DOHH2 (cell line): Measurements from ENCODE around the gene PLCD1.
A peak's percentile ranks its signal among the peaks of the same experiment; 100 is the strongest.

Experiments
- H3F3A ChIP-seq: fragments of 200-600 bp; sonication (generic), shearing (Covaris generic); 2 replicates; pipeline ENCODE4 v1.6.0; 2016; ENCODE audit warnings: antibody characterized with exemption, mild to moderate bottlenecking; ENCODE audit not compliant: control insufficient read depth, insufficient read depth
- H3K27ac ChIP-seq: fragments of 200-600 bp; sonication (generic); 2 replicates; pipeline ENCODE4 v1.5.1; 2014; ENCODE audit warnings: low read depth, mild to moderate bottlenecking, low read length, moderate library complexity
- H3K27me3 ChIP-seq: fragments of 200-600 bp; sonication (generic); 2 replicates; pipeline ENCODE4 v1.6.1; 2014; ENCODE audit warnings: mild to moderate bottlenecking, low read length, mixed read lengths; ENCODE audit not compliant: control insufficient read depth
- H3K36me3 ChIP-seq: fragments of 200-600 bp; sonication (generic); 2 replicates; pipeline ENCODE4 v1.6.1; 2014; ENCODE audit warnings: mild to moderate bottlenecking, low read length, moderate library complexity, mixed read lengths; ENCODE audit not compliant: control insufficient read depth
- H3K4me1 ChIP-seq: fragments of 200-600 bp; sonication (generic); 2 replicates; pipeline ENCODE4 v1.6.1; 2014; ENCODE audit warnings: mild to moderate bottlenecking, low read length, mixed read lengths; ENCODE audit not compliant: control insufficient read depth
- H3K4me2 ChIP-seq: fragments of 200-600 bp; sonication (generic); 2 replicates; pipeline ENCODE4 v1.6.0; 2014; ENCODE audit warnings: mild to moderate bottlenecking, low read length, moderate library complexity
- H3K4me3 ChIP-seq: fragments of 200-600 bp; sonication (generic); 2 replicates; pipeline ENCODE4 v1.5.1; 2014; ENCODE audit warnings: mild to moderate bottlenecking, low read length, mixed read lengths
- H3K79me2 ChIP-seq: fragments of 200-600 bp; sonication (generic); 2 replicates; pipeline ENCODE4 v1.6.1; 2014; ENCODE audit warnings: mild to moderate bottlenecking, low read length, mixed read lengths; ENCODE audit not compliant: control insufficient read depth
- H3K9me2 ChIP-seq: fragments of 200-600 bp; sonication (generic); replicated peaks from 2 replicates; pipeline ENCODE4 v1.6.1; 2014; ENCODE audit warnings: mild to moderate bottlenecking, low read length, mixed read lengths; ENCODE audit not compliant: control insufficient read depth
- H3K9me3 ChIP-seq: fragments of 200-600 bp; sonication (generic); 2 replicates; pipeline ENCODE4 v1.6.1; 2014; ENCODE audit warnings: antibody characterized with exemption, low read length, mixed read lengths; ENCODE audit not compliant: control insufficient read depth, insufficient read depth
- H4K20me1 ChIP-seq: fragments of 200-600 bp; sonication (generic); 2 replicates; pipeline ENCODE4 v1.6.0; 2014; ENCODE audit warnings: low read depth, mild to moderate bottlenecking, antibody characterized with exemption, low read length, moderate library complexity; ENCODE audit not compliant: control insufficient read depth, insufficient read depth
- EZH2phosphoT487 ChIP-seq: fragments of 200-600 bp; sonication (generic); IDR thresholded peaks from 2 replicates; pipeline ENCODE4 v1.6.1; 2017; ENCODE audit warnings: borderline replicate concordance, mild to moderate bottlenecking, antibody characterized with exemption, low read length, moderate library complexity, mixed read lengths
- TF ChIP-seq, protein P1 (sequence below): fragments of 200-600 bp; sonication (generic); IDR thresholded peaks from one replicate; pipeline ENCODE4 v1.5.1; 2014; ENCODE audit warnings: antibody characterized with exemption, mild to moderate bottlenecking, low read depth, low read length; ENCODE audit not compliant: poor library complexity, severe bottlenecking

The PLCD1 gene

GRCh38 chr3:37967260-37967881 lies 62.1 kb downstream of the PLCD1 start:
- H3K27me3 ChIP-seq = peaks cover 19% of the 10 kb centered on the region
- no peaks in the 10 kb centered on the region for H3K79me2 ChIP-seq
- no peaks in the 10 kb centered on the region for H3K4me1 ChIP-seq
- H3K9me2 ChIP-seq = no peaks in the 10 kb centered on the region
- no peak overlapping the region for H3K4me2 ChIP-seq
- H3K36me3 ChIP-seq = no peaks in the 10 kb centered on the region
- no peak overlapping the region for H3K27ac ChIP-seq
- no peaks in the 10 kb centered on the region for H3F3A ChIP-seq
- H3K9me3 ChIP-seq = no peaks in the 10 kb centered on the region
- H3K4me3 ChIP-seq = no peak overlapping the region
- no peaks in the 10 kb centered on the region for H4K20me1 ChIP-seq
- no peak for TF ChIP-seq EZH2phosphoT487
- TF ChIP-seq, protein P1, sequence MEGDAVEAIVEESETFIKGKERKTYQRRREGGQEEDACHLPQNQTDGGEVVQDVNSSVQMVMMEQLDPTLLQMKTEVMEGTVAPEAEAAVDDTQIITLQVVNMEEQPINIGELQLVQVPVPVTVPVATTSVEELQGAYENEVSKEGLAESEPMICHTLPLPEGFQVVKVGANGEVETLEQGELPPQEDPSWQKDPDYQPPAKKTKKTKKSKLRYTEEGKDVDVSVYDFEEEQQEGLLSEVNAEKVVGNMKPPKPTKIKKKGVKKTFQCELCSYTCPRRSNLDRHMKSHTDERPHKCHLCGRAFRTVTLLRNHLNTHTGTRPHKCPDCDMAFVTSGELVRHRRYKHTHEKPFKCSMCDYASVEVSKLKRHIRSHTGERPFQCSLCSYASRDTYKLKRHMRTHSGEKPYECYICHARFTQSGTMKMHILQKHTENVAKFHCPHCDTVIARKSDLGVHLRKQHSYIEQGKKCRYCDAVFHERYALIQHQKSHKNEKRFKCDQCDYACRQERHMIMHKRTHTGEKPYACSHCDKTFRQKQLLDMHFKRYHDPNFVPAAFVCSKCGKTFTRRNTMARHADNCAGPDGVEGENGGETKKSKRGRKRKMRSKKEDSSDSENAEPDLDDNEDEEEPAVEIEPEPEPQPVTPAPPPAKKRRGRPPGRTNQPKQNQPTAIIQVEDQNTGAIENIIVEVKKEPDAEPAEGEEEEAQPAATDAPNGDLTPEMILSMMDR = peak; percentile 90

GRCh38 chr3:37964716-37965115 lies 64.7 kb downstream of the PLCD1 start:
- Histone ChIP-seq H3K4me3 (no peak overlapping the region), H3K27me3 (peaks cover 19% of the 10 kb centered on the region), H3K27ac (no peak overlapping the region), H3F3A (no peaks in the 10 kb centered on the region), H3K79me2 (no peaks in the 10 kb centered on the region), H3K36me3 (no peaks in the 10 kb centered on the region), H3K9me2 (no peaks in the 10 kb centered on the region), H3K4me1 (no peaks in the 10 kb centered on the region), H3K9me3 (no peaks in the 10 kb centered on the region), H3K4me2 (no peak overlapping the region), H4K20me1 (no peaks in the 10 kb centered on the region)
- TF ChIP-seq EZH2phosphoT487 = no peak
- TF ChIP-seq, protein P1 = no peak

GRCh38 chr3:37964146-37964545 lies 65.3 kb downstream of the PLCD1 start:
- Histone ChIP-seq H3K27ac (no peak overlapping the region), H3K4me3 (no peak overlapping the region), H4K20me1 (no peaks in the 10 kb centered on the region), H3K36me3 (no peaks in the 10 kb centered on the region), H3F3A (no peaks in the 10 kb centered on the region), H3K4me1 (no peaks in the 10 kb centered on the region), H3K79me2 (no peaks in the 10 kb centered on the region), H3K4me2 (no peak overlapping the region), H3K9me3 (no peaks in the 10 kb centered on the region), H3K9me2 (no peaks in the 10 kb centered on the region), H3K27me3 (peaks cover 19% of the 10 kb centered on the region)
- no peak for TF ChIP-seq EZH2phosphoT487
- TF ChIP-seq, protein P1 = no peak
